H9 (cell line): ENCODE results near the gene TMEM132D. TPM values are rescaled to one million over a fixed set of nuclear protein-coding genes. Genes with fewer than 3 reads are reported as not detected.

Experiments used
- DNase-seq: peaks from one replicate; pipeline ENCODE4 v3.0.0-alpha.2; 2017
- H2AFZ ChIP-seq: one replicate; pipeline ENCODE4 v1.6.1; 2013; ENCODE audit warnings: mild to moderate bottlenecking, low read length, control low read depth, moderate library complexity
- H2AK5ac ChIP-seq: 2 replicates; pipeline ENCODE4 v1.6.1; 2013; ENCODE audit warnings: low read length, control low read depth, mixed read lengths; ENCODE audit not compliant: insufficient read length
- H2BK120ac ChIP-seq: one replicate; pipeline ENCODE4 v1.6.1; 2013; ENCODE audit warnings: low read depth, mild to moderate bottlenecking, low read length, control low read depth, inconsistent platforms; ENCODE audit not compliant: poor library complexity, severe bottlenecking
- H2BK12ac ChIP-seq: 2 replicates; pipeline ENCODE4 v1.6.1; 2013; ENCODE audit warnings: low read length, control low read depth, mixed read lengths, low read depth; ENCODE audit not compliant: insufficient read length
- H2BK15ac ChIP-seq: 2 replicates; pipeline ENCODE4 v1.6.1; 2013; ENCODE audit warnings: low read depth, low read length, control low read depth
- H2BK20ac ChIP-seq: one replicate; pipeline ENCODE4 v1.6.1; 2013; ENCODE audit warnings: low read depth, mild to moderate bottlenecking, low read length, control low read depth, inconsistent platforms; ENCODE audit not compliant: poor library complexity, severe bottlenecking
- H2BK5ac ChIP-seq: 2 replicates; pipeline ENCODE4 v1.6.1; 2013; ENCODE audit warnings: low read length, control low read depth, mixed read lengths; ENCODE audit not compliant: insufficient read length
- H3K14ac ChIP-seq: 2 replicates; pipeline ENCODE4 v1.6.1; 2013; ENCODE audit warnings: low read length, control low read depth; ENCODE audit not compliant: insufficient read depth
- H3K18ac ChIP-seq: 2 replicates; pipeline ENCODE4 v1.6.1; 2013; ENCODE audit warnings: low read depth, mild to moderate bottlenecking, mixed read lengths, low read length, control low read depth; ENCODE audit not compliant: insufficient read length
- H3K23ac ChIP-seq: 2 replicates; pipeline ENCODE4 v1.6.1; 2013; ENCODE audit warnings: low read length, control low read depth, mixed read lengths, low read depth; ENCODE audit not compliant: insufficient read length
- H3K23me2 ChIP-seq: 2 replicates; pipeline ENCODE4 v1.6.1; 2013; ENCODE audit warnings: low read depth, mild to moderate bottlenecking, mixed read lengths, low read length, control low read depth; ENCODE audit not compliant: insufficient read length, poor library complexity, severe bottlenecking
- H3K27ac ChIP-seq: 2 replicates; pipeline ENCODE4 v1.5.1; 2013; ENCODE audit warnings: low read length, control low read depth, mixed read lengths, low read depth; ENCODE audit not compliant: insufficient read length
- H3K27me3 ChIP-seq: 2 replicates; pipeline ENCODE4 v1.6.1; 2013; ENCODE audit warnings: low read length, control low read depth, inconsistent platforms; ENCODE audit not compliant: insufficient read depth
- H3K4ac ChIP-seq: 2 replicates; pipeline ENCODE4 v1.6.1; 2013; ENCODE audit warnings: low read depth, mild to moderate bottlenecking, control low read depth, inconsistent platforms, low read length, moderate library complexity
- H3K4me1 ChIP-seq: 2 replicates; pipeline ENCODE4 v1.6.1; 2013; ENCODE audit warnings: low read length, control low read depth, inconsistent platforms; ENCODE audit not compliant: insufficient read depth
- H3K4me2 ChIP-seq: 2 replicates; pipeline ENCODE4 v1.6.1; 2013; ENCODE audit warnings: low read length, control low read depth, mixed read lengths; ENCODE audit not compliant: insufficient read length, insufficient read depth
- H3K56ac ChIP-seq: 2 replicates; pipeline ENCODE4 v1.6.1; 2013; ENCODE audit warnings: low read depth, mild to moderate bottlenecking, mixed read lengths, low read length, control low read depth; ENCODE audit not compliant: insufficient read length
- H3K79me1 ChIP-seq: 2 replicates; pipeline ENCODE4 v1.6.1; 2013; ENCODE audit warnings: low read depth, mild to moderate bottlenecking, moderate library complexity, low read length, control low read depth, inconsistent platforms; ENCODE audit not compliant: insufficient read depth, poor library complexity, severe bottlenecking
- H3K79me2 ChIP-seq: 2 replicates; pipeline ENCODE4 v1.6.1; 2013; ENCODE audit warnings: low read length, control low read depth, inconsistent platforms; ENCODE audit not compliant: insufficient read depth
- H3K9ac ChIP-seq: 2 replicates; pipeline ENCODE4 v1.6.1; 2013; ENCODE audit warnings: low read length, control low read depth, mixed read lengths; ENCODE audit not compliant: insufficient read length; ENCODE audit errors: extremely low read depth
- H3K9me3 ChIP-seq: one replicate; pipeline ENCODE4 v1.6.1; 2013; ENCODE audit warnings: low read depth, low read length, inconsistent platforms; ENCODE audit not compliant: control insufficient read depth
- H3T11ph ChIP-seq: one replicate; pipeline ENCODE4 v1.6.1; 2013; ENCODE audit warnings: mild to moderate bottlenecking, low read length, control low read depth, inconsistent platforms
- H4K20me1 ChIP-seq: one replicate; pipeline ENCODE4 v1.6.1; 2013; ENCODE audit not compliant: control insufficient read depth, insufficient read length, insufficient read depth
- H4K5ac ChIP-seq: 2 replicates; pipeline ENCODE4 v1.6.1; 2013; ENCODE audit warnings: low read depth, mild to moderate bottlenecking, mixed read lengths, low read length, control low read depth; ENCODE audit not compliant: insufficient read length
- H4K8ac ChIP-seq: replicated peaks from 2 replicates; pipeline ENCODE4 v1.6.1; 2013; ENCODE audit warnings: low read length, control low read depth, mixed read lengths, low read depth; ENCODE audit not compliant: insufficient read length
- H4K91ac ChIP-seq: 2 replicates; pipeline ENCODE4 v1.6.1; 2013; ENCODE audit warnings: low read depth, mild to moderate bottlenecking, moderate library complexity, mixed read lengths, low read length, control low read depth; ENCODE audit not compliant: insufficient read length
- H3K27ac Mint-ChIP-seq, 3 experiments: 2 replicates in 2 of 3; 3 replicates in 1 of 3; pipeline ENCODE4 v1.8.0; 2020 to 2021; ENCODE audit warnings: mixed read lengths in 3 of 3, mild to moderate bottlenecking in 1 of 3, moderate library complexity in 1 of 3
- H3K27me3 Mint-ChIP-seq: 2 replicates; pipeline ENCODE4 v1.8.0; 2021; ENCODE audit warnings: low read depth, mild to moderate bottlenecking, moderate library complexity, mixed read lengths
- H3K36me3 Mint-ChIP-seq, 3 experiments: 2 replicates in 2 of 3; 3 replicates in 1 of 3; pipeline ENCODE4 v1.8.0; 2020 to 2021; ENCODE audit warnings: low read depth in 3 of 3, mixed read lengths in 3 of 3; ENCODE audit not compliant: insufficient read depth in 1 of 3
- H3K4me1 Mint-ChIP-seq, 2 experiments: 2 replicates each; pipeline ENCODE4 v1.8.0; 2020; ENCODE audit warnings: mixed read lengths in 2 of 2
- H3K4me3 Mint-ChIP-seq, 2 experiments: 2 replicates in 1 of 2; 3 replicates in 1 of 2; pipeline ENCODE4 v1.8.0; 2020 to 2021; ENCODE audit warnings: mild to moderate bottlenecking in 2 of 2, mixed read lengths in 2 of 2, moderate library complexity in 1 of 2
- H3K9me3 Mint-ChIP-seq, 2 experiments: 2 replicates in 1 of 2; 3 replicates in 1 of 2; pipeline ENCODE4 v1.8.0; 2020; ENCODE audit warnings: mild to moderate bottlenecking in 2 of 2, mixed read lengths in 2 of 2, moderate library complexity in 1 of 2
- CTCF ChIP-seq: fragments of 200-600 bp; sonication (generic); conservative IDR thresholded peaks from 3 replicates; pipeline ENCODE4 v1.8.0; 2021; ENCODE audit warnings: antibody characterized with exemption, mild to moderate bottlenecking
- WGBS: extraction: QIAGEN DNeasy Blood & Tissue Kit; methylation state at CpG from one replicate; pipeline ENCODE4 v1.1.7; 2013; ENCODE audit warnings: missing lambda C conversion rate, low lambda C conversion rate, mixed read lengths; ENCODE audit not compliant: insufficient read length; ENCODE audit errors: extremely low coverage; 5-methylcytosine and 5-hydroxymethylcytosine counted together
- total RNA-seq: library from RNA; stranded (reverse); gene quantifications from 2 replicates; pipeline ENCODE4 v1.2.1, GENCODE V29; 2021

The TMEM132D gene
- total RNA-seq, 1 experiment from 2014 or later: 6.1 TPM

- no peak overlapping the region; a peak in 1 of 7 replicates for H3K27ac Mint-ChIP-seq
- peaks cover 14 to 17% of the 10 kb centered on the region in 2 experiments for H3K4me1 Mint-ChIP-seq
- Histone ChIP-seq H4K20me1 (no peaks in the 10 kb centered on the region), H3K9ac (no peak overlapping the region), H3K9me3 (no peaks in the 10 kb centered on the region), H3K56ac (no peak overlapping the region), H2BK120ac (no peak overlapping the region), H2BK5ac (no peak overlapping the region), H3K4ac (no peak overlapping the region), H3T11ph (no peak overlapping the region), H2BK20ac (no peak overlapping the region), H4K5ac (no peak overlapping the region), H2AK5ac (no peak overlapping the region), H3K4me1 (peaks cover 6% of the 10 kb centered on the region; the same call in 1 of the 2 replicates), H2AFZ (no peak overlapping the region), H2BK12ac (no peak overlapping the region), H3K4me2 (no peak overlapping the region), H3K23me2 (no peaks in the 10 kb centered on the region), H3K27ac (no peak overlapping the region), H3K23ac (no peak overlapping the region), H3K79me1 (no peaks in the 10 kb centered on the region), H4K91ac (no peak overlapping the region), H3K79me2 (no peaks in the 10 kb centered on the region), H3K27me3 (no peaks in the 10 kb centered on the region), H4K8ac (no peak overlapping the region), H3K14ac (no peak overlapping the region; the same call in 1 of the 2 replicates), H3K18ac (no peak overlapping the region), H2BK15ac (no peak overlapping the region)
- H3K9me3 Mint-ChIP-seq: peaks cover 1 to 4% of the 10 kb centered on the region in 2 experiments; a peak in 4 of 5 replicates
- no peak overlapping the region for H3K4me3 Mint-ChIP-seq
- H3K27me3 Mint-ChIP-seq: no peaks in the 10 kb centered on the region
- H3K36me3 Mint-ChIP-seq: peaks cover 7 to 20% (median 12%) of the 10 kb centered on the region in 3 experiments
- WGBS: no CpG with 5 or more reads among the region's 11 CpGs
- TF ChIP-seq CTCF: no peak
- DNase-seq: no peak
Measured at GRCh38 chr12:129696926-129697325, 206.9 kb downstream of the TMEM132D start.
